HG03060 (cell line): Measurements from ENCODE around the gene CKMT1A.
"Not testable (repeated sequence)": the region's sequence is repeated elsewhere in the genome, so short reads cannot be mapped to it uniquely, and the experiment has no call there.

ENCODE experiments used
- ATAC-seq: cut with Tn5 transposase; IDR thresholded peaks from one replicate; pipeline ENCODE4 v1.9.1; 2021; ENCODE audit warnings: low read depth, moderate number of reproducible peaks; ENCODE audit not compliant: unreplicated experiment

The CKMT1A gene

DNA sequence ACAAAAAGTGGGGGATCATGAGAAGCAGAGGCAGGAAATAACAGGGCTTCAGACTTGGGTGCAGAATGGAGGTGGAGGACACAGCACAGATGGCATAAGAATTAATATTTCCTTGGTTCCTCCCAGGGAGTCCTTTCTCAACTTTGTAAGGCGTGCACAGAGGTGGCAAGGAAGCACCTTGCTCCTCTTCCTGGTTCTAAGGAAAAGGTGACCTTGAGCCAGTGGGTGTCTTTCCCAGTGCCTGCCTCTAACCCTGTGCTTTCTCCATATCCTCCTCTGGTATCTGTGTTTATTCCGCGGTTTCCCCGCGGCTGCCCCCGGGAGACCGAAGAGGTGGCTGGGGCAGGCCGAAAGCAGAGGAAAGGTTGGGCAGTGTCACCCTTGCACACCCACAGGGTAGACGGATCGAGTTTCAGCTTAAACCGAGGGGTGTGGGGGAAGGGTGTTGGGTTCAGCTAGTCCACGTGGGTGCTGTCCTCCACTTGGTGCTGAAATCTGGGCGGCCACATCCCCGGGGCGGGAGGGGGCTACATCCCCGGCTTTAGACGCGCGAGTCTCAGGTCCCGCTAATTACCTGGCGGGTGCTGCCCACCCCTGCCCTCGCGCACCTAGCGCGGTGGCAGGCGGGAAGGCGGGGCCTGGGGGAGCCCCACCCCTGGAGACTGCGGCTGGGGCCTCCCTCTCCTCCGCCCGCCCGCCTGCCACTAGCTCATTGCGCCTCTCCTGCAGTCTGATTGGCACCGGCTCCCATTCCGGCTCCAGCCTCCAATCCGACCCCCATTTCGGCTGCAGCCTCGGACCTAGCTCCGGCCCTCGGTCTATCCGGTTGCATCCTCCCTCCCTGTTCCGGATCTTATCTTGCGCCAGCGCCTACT lies at the start of gene CKMT1A:
TSS of gene CKMT1A (plus strand) at position 712 of the 875 bp plus-strand sequence. CDS start 192 bp downstream, outside the sequence.
- ATAC-seq = not testable (repeated sequence)

DNA sequence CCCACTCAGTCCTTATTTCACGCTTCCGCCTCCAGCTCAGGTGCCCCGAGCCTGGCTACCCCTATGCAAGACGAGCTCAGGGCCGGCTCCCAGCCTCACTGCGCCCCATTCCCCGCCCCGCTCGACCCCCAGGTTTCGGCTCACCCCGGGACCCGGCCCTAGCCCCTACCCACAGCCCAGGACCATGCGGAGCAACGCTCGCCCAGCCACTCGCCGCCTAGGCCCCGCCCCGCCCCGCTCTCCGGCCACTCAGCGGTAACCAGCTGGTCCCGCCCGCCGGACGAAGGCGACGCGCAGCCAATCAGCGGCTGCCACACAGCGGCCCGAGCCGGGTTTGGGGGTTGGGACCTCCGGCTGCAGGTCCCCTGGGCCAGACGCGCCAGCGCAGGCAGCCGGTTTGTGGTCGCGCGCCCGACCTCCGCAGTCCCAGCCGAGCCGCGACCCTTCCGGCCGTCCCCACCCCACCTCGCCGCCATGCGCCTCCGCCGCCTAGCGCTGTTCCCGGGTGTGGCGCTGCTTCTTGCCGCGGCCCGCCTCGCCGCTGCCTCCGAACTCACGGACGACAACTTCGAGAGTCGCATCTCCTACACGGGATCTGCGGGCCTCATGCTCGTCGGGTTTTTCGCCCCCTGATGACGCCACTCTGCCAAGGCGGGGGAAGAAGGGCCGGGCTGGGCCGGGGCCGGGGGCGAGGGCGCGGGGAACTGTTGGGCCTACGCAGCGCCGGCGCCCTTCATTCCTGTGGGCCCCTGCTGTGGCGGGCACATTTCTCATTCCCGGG lies 44.8 kb upstream of the CKMT1A start, which contains the start of gene CATSPER2:
TSS of gene CATSPER2 (minus strand) at position 196 of the 781 bp plus-strand sequence. CDS start 783 bp downstream, outside the sequence.
- ATAC-seq = no peak

DNA sequence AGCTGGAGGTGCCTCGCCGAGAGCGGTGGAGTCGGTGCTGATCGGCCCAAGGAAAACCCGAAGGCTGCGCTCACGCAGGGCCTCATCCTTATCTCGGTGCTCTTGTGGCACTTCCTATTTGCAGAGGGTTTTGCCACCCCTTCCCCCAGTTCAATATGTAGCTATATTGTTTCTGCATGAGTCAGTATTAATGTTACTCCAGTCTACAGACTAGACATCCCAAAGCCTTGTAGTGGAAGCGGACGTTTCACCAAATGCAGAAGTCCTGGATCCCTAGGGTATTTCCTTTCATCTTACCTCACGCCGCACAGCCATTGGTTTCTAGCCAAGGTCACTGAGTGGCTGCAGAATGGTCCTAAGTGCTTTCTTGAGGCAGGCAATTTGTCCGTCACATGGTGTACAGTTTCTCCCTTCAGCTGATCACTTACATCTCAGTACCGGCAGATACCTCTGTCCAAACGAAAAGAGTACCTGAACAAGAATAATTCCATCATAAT lies 44.2 kb upstream of the CKMT1A start:
- ATAC-seq = not testable (repeated sequence)

DNA sequence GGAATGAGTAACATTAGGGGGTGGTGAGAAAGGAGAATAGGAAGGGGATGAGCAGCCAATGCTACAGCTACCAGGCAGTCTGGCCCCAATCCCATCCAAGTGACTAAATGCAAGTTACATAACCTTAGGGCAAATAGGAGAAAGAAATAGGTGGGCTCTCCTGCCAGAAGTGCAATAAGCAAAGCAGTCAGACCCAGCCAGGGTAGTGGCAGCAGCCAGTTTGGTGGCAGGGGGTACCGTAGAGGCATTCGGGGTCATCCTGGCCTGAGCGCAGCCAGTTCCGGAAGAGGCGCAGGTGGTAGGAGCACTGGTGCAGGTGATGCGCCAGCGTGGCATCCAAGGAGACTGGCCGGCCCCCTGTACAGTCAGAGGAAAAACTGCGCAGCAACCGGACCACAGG lies 33.9 kb upstream of the CKMT1A start:
- not testable (repeated sequence) for ATAC-seq

DNA sequence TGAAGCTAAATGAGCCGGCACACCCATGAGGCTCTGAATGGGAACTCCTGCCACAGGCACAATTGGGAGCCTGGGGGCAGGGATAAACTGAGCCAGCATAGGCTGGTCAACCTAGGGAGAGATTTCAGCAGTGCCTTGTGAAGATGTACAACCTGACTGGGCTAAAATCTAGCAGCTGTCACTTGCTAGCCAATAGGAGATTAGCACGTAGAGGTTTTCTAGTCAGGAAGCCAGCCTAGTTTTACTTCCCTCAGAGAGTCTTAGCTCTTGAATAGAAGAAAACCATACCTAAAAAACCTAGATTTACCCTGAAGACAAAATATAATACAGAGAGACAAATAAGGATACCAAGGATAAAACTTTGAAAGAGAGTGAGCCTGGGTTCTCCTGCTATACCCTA lies 31.4 kb upstream of the CKMT1A start:
- not testable (repeated sequence) for ATAC-seq

DNA sequence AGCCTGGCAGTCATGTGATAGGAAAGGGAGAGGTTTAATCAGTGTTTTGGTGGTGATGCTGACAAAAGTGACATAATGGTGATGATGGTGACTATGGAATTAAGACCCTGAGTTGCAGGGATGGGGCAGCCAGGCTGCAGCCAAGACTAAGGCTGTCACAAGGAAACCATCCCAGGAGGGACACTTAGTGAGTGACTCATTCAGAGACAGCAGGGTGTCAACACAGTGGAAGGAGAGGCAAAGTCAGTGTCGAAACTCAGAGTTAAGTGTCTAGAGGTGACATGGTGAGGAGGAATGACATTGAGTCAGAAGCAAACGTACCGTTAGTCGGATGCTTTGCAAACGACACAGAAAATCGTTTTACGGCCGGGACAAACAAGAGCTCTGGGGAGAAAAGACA lies 30.3 kb upstream of the CKMT1A start:
- ATAC-seq = not testable (repeated sequence)

DNA sequence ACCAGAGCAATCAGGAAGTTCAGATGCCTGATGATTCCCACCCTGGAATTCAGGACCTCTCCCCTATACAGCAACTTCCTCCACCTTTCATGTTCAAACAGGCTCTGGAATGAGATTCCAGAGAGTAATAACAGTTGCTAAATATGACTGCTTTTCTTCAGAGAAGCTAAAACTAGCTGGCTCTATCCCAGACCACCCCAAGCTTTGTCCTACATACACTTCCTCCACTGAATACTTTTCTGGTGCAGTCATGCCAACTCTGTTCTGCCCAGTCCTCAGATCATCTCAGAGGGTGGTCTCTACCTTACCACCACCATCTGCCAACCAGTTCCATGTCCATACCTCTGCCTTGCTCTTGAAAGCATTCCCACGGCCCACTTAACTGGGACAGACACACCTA lies 27.5 kb upstream of the CKMT1A start:
- ATAC-seq = not testable (repeated sequence)

DNA sequence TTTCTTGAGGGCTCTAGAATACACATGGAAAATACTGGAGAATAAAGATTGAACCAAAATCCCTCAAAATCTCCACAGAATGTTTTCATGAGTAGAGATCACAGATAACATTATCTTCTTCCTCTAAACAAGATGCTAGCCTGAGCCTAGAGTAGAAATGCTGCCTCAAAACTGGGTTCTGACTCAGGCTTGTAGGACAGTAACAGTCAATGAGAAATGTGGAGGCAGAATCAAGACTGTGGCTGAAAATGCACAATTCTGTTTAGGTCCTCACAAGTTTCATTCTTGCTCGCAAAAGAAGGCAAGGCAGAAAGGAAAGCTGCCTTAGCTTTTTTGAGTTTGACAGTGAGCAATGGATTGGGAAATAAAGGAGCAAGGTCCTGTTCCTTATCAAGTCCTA lies 19.5 kb upstream of the CKMT1A start:
- ATAC-seq = not testable (repeated sequence)

DNA sequence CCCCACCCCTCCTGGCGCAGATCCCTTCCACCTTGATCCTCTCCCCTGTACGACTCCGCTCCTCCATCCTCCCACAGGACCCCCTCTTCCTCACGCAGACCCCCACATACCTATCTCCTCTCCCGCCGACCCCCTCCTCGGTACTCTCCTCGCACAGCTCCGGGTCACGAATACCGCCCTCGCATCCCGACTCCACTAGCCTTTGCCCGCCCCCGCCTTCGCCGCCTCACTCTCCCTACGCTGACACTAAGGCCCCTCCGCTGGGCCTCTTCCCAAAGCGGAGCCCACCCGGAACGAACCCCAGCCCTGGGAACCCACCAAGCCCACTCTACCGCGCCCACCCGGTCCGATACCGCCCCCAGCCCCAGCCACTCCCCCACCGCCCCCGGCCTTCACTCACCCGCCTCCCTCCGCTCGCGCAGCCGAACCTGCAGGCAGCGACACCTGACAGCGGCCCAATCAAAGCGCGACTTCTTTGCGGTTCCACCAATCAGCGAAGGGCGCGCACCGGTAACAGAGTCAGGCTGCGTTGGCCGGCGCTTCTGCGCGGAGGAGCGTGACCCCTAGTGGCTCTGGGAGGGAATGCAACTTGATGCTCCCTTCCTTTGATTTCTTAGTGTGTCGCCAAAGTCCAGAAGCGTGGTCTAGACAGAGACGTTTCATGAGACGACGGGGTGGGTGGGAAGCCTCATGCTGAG lies 3.9 kb upstream of the CKMT1A start:
- ATAC-seq = peak; percentile 91

DNA sequence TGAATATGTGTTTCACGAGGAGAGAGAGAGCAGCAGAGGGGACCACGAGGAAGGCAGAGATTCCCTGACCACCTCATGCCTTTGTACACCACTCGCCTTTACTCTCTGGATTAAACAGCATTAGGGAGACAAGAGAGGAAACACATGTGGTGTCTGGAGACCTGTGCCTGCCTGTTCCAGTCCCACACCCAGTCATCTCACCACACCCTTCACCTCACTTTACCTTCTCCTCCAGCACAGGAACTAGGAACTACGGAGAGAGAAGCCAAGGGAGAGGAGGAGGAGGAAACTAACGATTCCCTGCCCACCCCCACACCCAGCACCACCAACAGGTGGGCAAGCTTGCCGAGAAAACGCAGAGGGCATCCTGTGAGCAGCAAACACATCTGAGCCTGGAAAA lies 980 bp upstream of the CKMT1A start:
- ATAC-seq = not testable (repeated sequence)

DNA sequence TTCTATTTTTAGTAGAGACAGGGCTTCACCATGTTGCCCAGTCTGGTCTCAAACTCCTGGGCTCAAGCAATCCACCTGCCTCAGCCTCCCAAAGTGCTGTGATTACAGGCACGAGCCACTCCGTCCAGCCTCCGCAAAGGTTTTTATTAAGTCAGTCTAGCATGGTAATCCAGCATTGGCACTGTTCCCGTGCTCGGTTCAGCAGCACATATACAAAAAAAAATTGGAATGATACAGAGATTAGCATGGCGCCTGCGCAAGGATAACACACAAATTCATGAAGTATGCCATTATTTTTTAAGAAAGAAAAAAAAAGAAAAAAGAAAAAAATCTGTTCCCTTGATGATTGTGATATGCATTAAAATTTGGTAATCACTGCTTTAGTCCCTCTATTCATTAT lies 8.5 kb downstream of the CKMT1A start:
- no peak for ATAC-seq

DNA sequence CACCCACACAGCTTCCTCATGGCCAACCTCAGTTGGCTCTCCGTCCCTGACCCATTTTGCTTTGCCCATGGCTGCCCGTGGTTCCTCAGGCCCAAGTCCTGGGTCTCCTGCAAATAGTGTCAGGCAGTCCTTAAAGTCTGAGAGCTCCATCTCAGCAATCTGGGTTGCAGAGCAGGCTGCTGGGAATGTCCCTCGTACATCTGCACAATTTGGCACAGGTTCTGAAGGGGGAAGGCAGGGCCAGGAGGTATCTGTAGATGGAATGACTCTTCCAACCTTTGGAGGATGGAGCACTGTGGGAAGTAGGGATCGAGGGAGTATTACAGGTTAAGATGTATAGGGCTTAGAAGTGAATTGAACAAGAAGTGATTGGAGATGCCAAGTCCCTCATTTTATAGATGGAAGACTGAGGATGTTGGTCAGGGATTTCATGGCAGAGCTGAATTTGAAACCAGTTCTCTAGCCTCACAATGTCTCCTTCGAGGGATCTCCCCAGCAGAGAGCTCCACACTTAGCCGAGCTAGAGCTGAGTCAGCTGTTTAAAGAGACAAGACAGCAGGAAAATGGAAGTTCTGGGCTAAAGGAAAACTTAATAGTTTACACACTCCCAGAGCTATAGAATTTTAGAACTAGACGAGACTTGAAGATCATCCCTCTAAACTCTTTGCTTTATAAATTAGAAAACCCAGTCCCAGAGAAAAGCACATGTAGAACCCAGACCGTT lies 9.2 kb downstream of the CKMT1A start:
- ATAC-seq = no peak

DNA sequence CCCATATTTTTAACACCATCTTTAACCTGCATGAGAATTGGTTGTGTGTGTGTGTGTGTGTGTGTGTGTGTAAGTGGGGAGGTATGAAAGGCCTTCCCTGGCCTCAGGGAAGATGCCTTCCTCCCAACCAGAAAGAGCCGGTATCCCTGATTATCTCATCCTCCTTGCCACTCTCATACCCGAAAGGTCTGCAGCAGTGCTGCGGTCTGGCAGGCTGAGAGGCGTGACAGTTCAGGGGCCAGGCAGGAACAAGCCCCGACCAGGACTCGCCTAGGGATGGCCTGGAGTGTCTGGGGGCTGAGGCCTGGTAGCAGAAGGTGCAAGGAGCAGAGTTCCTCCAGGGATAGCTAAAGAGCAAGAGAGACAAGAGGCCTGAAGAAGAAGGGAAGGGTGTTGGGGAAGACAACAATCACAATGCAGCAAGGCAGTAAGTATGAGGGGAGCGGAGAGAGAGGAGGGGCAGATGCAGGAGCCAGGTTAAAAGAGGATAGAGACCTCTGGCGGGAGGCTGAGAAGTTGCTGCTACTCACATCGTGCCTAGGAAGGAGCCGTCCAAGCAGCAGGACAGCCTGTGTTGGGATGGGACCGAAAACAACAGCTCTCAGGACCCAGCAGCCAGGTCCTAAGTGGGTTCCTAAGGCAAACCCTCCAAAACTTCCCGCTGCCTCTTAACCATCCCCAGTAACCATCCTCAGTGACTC lies 16.9 kb downstream of the CKMT1A start:
- not testable (repeated sequence) for ATAC-seq

DNA sequence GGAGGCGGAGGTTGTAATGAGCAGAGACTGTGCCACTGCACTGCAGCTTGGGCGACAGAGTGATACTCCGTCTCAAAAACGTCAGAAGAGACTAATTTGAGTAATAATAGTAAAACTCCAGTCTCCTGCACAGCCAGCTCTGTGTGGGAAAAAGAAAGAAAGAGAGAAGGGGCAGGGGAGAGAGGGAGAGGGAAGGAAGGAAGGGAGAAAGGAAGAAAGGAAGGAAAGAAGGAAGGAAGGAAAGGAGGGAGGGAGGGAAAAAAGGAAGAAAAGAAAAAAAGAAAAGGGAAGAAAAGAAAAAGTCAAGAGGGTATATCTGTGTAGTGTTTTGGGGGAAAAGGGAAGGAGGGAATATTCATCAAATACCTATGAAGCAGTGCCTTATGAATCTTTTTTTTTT lies 29.5 kb downstream of the CKMT1A start:
- ATAC-seq = no peak

DNA sequence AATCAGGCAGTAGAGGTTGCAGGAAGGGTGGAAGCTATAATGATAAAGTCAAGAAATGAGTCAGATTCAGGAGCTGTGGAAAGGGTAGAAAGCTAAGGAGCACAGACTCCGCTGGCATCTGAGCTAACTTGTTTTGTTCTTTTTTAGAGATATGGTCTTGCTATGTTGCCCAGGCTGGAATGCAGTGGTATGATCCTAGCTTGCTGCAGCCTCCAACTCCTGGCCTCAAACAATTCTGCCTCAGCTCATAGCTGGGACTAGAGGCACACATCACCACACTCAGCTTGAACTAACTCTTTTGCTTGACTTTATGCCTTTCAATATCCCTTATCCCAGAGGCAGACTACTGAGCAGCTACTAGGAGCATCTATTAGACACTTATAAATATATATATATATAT lies 32.6 kb downstream of the CKMT1A start:
- ATAC-seq = not testable (repeated sequence)

DNA sequence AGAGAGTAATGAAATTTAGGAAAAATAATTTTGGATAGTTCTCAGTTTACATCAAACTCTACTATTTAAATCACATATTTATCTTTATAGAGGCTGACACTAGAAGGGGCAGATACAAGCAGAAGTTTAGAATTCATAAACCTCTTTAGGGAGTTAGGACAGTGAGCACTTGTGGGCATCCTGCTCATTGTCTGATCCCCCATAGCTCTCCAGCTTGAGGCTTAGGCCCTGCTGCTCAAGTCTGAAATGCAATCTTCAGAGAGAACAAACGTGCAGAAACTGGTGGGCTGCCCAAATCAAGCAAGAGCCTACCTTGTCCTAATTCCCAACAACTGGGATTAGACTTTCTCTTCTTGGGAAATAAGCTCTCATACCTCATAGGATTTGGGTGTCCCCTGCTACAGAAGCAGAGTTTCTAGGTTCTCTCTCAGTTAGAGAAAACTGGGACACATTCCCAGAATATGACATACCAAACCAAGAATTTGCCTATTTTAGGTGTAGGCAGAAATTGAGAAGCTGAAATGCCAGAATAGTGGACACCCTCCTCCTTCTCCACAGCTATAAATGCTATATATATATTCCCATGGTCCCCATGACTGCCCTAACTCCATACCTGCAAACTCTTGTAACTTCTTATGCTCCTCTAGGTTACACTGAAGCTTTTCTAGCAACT lies 34.5 kb downstream of the CKMT1A start:
- ATAC-seq = not testable (repeated sequence)

DNA sequence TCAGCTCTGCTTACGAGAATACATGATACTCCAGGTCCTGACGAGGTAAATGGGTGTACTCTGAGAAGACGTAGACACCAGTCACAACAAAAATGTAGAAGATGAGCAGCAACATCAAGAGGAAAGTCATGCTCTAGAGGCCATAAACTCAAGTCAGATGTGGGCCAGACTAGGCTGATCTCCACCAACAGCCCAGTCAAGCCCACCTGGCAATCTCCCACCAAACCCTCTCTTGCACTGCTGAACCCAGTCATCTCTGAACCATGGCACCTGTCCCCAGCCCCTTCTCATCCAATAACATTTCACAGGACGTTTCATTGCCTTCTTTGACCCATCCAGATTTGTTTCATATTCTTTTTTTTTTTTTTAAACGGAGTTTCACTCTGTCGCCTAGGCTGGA lies 41.8 kb downstream of the CKMT1A start:
- ATAC-seq = no peak

DNA sequence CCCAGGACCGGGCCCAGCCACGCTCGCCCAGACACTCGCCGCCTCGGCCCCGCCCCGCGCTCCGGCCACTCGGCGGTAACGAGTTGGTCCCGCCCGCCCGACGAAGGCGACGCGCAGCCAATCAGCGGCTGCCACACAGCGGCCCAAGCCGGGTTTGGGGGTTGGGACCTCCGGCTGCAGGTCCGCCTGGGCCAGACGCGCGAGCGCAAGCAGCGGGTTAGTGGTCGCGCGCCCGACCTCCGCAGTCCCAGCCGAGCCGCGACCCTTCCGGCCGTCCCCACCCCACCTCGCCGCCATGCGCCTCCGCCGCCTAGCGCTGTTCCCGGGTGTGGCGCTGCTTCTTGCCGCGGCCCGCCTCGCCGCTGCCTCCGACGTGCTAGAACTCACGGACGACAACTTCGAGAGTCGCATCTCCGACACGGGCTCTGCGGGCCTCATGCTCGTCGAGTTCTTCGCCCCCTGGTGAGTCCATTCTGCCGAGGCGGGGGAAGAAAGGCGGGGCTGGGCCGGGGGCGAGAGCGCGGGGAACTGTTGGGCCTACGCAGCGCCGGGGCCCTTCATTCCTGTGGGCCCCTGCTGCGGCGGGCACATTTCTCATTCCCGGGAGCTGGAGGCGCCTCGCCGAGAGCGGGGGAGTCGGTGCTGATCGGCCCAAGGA lies 52.7 kb downstream of the CKMT1A start, which contains the start of gene PDIA3:
TSS of gene PDIA3 (plus strand) at position 194 of the 658 bp plus-strand sequence. CDS start at position 296, 102 bp downstream.
- peak; percentile 32 for ATAC-seq
